Activated T-cell treated with anti-CD3 and anti-CD28 coated beads for 1 hour (primary cell): Measurements from ENCODE around the gene SEMA3D.

Source experiments
- DNase-seq: peaks from one replicate; pipeline ENCODE4 v3.0.0-alpha.2; 2020; ENCODE audit warnings: low read depth

SEMA3D gene

DNA sequence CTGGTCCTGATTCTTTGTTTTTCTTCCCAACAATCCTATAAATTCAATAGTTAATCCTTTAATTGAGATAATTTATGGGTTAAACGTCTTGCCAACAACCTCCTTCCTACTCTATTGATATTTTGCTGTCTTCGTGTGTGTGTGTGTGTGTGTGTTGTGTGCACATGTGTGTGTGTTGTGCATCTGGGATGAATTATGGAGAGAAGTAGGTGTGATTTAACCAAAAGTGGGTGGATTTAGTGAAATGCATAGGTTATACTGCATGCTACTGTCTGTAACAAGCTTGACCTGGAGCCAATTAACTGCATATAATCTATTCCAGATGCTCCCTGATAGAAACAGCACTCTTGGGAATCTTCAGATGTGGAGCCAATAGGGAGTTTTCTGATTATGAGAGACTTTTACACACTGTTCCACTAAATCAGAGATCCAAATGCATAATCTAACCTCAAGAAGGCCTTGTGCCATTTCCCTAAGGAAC lies 61.2 kb downstream of the SEMA3D start:
- DNase-seq, result no peak

DNA sequence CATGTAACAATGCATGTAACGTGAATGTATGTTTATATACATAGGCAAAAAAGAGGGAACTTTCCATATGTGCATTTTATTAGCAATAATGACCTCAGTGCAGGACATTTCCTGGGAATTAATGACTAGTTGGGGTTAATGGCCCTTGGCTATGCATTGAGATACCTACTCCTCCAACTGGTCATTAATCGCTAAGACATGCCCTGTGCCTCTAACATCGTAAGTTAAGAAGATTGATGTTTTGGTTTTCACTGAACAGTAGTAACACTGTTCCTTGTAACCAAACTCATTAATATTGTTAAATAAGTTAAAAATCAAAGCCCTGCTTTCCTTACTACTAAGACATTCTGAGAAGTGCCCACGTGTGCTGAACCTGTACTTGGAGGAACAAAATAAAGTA lies 61.7 kb downstream of the SEMA3D start:
- no peak for DNase-seq

DNA sequence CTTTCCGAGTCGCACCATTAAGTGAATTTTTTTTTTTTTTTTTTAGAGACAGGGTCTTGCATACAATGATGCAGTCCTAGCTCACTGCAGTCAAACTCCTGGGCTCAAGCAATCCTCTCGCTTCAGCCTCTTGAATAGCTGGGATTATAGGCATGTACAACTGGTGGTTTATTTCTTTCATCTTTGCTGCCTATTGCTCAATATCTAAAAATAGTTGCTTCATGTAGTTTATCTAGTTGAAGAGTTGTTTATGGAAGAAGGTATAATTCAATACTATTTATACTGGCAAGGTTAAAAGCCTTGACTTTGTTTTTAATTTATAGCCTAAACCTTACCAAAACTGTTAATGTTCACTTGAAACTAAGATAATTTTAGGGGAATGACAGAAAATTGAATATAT lies 66.9 kb downstream of the SEMA3D start:
- DNase-seq, result no peak

DNA sequence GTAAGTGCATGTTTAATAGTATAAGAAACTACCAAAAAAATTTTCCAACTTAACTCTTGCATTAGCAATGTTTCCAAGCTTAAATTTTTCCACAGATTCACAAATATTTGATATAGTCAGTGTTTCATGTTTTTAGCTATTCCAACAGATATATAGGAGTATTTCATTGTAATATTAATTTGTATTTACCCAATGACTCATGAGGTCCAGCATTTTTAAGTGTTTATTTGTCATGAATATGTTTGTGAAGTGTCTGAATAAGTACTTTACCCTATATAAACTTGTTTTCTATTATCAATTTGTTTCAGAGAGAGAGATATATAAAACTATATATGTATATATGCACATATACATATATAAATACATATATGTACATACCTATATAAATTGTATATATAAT lies 71.0 kb downstream of the SEMA3D start:
- DNase-seq, result no peak

DNA sequence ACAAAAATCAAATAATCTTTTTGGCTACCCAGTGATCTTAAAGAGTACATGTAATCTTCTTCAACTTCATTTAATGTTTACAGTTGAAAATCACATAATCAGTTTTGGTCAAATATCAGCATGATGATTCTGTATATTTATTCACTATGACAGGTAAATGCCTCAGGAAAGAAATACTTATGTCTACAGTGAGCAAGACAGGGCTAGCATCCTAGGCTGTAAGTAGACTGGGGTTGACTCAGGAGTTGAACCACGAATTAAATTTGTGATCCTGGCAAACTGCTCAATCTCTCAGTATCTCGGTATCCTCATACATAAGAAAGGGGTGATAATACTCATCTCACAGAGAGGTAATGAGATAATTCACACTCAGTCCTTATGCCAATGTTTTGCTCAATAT lies 71.8 kb downstream of the SEMA3D start:
- DNase-seq, result no peak

DNA sequence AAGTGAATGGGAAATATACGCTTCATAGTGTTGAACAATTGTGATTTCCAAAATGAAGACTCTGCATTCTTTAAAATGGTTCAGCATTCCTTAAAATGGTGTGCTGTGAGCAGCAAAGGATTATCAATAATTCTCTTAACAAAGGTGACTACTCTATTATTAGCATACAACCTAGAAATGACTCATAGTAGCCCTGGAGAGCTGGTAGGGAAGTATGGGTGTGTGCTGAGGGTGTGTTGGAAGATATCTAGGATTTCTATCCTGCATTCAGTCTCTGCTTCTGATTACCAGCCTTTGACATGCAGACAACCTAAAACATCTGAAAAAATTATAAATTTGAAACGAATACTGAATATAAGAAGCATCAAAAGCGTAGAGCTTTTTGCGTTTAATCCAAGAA lies 72.5 kb downstream of the SEMA3D start:
- no peak for DNase-seq

DNA sequence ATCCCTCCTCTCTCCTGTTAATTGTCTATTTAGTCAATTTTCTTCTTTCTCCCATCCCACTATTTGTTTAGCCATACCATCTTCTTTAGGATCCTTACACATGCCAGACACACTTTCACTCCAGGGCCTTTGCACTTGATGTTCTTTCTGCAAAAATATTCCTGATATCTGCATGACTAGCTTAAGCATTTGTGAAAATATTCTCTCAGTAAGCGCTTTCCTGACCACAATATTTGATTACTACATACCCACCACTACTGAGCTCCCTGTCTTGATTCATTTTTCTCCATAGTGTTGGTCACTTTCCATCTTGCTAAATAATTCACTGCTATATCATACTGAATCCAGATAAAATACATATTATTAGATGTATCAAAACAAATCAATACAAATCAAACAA lies 75.1 kb downstream of the SEMA3D start:
- no peak for DNase-seq

DNA sequence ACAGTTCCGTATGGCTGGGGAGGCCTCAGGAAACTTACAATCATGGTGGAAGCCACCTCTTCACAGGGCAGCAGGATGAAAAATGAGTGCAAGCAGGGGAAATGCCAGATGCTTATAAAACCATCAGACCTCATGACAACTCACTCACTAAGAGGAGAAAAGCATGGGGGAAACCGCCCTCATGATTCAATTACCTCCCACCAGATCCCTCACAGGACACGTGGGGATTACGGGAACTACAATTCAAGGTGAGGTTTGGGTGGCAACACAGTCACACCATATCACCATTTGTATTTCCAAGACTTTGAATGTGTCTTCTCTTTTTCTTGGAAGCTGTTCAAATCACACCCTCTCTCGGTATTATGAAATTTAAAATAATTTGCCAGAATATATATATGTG lies 80.1 kb downstream of the SEMA3D start:
- no peak for DNase-seq

DNA sequence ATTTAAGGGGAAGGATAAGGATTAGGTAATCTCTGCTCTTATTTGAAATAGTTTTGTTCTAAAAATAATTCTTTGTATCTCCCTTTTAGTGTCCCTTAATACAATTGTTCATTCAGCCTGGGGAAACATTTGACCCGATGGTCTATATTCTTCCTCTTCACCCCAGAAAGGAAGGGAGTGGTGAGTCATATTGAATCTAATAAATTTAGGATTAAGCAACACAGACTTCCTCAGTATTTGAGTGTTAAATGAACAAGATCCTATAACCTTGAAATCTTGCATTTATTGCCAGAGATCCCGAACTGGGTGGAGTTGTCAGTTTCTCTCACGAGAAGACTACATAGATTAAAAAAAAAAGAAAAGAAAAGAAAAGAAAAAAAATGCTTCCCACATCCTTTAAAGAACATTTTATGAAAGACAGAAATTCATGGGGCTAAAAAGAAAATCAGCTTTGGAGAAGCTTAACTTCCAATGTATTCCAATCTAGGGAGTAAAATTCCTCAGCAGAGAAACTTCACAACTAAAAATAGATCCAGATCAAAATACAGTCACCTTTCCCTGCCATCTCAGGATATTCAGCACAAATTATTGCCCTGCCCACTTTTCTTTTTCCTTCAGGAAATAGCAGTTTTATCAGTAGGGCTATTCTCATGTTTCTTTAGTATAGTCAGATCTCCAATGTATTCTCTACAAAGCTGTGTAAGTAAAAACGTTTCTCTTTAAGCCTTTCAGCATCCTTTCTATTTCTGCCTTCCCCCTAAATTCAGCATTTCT lies 82.2 kb downstream of the SEMA3D start:
- no peak for DNase-seq

DNA sequence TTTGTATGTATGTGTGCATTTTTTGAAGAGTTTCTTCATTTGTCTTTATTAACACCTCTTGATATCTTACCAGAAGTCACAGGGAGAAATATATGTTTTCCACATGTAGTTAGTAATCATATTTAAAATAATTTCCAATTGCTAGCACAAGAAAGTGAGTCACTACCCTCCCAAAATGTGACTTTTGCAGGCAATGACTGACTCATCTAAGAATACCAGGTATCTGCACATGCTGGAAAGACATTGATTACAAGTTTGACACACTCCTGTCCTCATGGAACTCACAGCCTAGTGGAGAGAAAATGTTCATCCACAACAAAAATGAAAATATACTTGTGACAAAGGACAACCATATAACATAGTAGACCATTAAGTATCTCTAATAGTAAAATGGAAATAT lies 82.9 kb downstream of the SEMA3D start:
- no peak for DNase-seq

DNA sequence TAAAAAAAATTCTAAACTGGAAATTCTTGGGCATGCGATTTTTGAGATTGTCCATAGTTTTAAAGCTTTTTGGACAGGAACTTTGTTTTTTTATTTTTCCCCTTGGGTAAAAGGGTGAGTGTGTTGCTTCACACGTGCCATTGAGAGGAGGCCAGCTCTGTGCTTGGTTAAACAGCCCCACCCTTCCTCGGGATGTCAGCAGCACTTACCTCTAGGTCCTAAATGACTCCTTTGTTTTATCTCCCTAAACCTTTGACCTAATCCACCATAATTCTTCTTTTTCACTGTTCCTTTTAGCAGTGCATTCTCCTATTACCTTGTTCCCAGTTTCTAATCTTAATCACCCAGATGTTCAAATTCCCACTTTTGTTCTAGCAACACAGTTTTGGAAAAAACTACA lies 83.5 kb downstream of the SEMA3D start:
- no peak for DNase-seq

DNA sequence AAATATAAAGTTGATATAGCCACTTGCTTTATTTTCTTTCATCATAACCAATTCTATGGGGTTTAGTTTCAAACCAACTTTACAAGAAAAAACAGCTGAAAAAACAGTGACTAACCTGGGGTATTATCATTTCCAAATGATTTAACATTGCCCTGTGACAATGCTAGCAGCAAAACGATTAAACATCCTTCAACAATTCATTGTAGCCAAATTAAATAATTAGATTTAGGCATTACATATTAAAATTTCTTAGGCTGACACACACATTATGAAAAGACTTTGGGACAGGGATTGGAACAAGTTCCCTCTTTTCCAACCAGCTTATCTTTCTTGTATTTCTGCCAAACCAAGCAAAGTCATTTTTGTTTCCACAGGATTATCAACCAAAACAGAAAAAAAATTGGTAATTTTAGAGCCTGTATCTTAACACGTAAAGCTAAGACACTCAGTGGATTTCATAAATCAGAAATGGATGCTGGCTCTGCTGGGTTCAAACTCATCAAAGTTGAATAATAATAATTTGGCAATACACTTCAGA lies 84.0 kb downstream of the SEMA3D start:
- DNase-seq, result no peak

DNA sequence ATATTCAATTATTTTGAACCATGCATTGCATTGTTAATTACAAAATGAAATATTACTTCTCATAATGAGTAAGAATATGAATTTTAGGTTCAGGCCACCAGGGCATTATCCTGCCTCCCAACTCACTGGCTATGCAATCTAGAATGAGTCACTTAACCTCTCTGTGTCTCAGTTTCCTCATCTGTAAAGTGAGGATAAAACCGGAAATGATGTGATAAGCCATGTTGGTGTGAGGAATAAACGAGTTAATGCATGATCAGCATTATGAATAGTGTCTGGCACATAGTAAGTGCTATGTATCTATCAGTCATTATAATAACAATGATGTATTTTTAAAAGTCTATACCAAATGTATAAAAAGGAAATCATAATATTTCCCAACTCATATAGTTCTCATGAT lies 85.5 kb downstream of the SEMA3D start:
- no peak for DNase-seq

DNA sequence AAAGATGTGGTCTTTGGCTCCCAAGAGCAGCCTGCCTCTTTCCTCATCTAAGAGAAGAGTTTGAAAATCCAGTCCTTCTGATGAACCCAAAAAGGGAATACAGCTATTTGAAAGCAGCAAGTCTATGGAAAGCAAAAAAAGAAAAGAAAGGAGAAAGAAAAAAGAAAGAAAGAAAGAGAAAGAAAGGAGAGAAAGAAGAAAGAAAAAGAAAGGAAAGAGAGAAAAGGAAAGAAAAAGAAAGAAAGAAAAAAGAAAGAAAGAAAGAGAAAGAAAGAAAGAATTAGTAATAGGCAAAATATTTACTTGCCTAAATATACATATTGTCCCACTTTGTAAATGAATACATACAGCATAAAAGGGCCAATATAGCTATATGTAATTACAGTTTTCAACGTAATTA lies 89.0 kb downstream of the SEMA3D start:
- no peak for DNase-seq

DNA sequence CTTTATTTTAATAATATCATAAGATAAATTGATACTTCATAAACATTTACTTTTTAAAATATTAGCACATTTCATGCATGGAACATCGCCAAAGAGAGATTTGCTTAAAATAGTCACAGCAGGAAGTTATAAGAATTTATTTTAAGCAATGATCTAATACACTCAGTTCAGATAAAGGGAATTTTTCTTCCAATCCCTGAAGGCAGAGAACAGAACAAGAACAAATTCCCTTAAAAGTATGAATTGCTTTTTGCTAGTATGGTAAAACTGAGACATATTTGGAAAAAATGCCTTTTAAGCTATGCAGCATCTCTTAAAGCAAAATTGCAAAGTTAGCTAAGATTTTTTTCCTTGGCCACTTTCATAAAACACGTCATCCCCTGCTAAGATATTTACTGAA lies 91.0 kb downstream of the SEMA3D start:
- DNase-seq, result no peak

DNA sequence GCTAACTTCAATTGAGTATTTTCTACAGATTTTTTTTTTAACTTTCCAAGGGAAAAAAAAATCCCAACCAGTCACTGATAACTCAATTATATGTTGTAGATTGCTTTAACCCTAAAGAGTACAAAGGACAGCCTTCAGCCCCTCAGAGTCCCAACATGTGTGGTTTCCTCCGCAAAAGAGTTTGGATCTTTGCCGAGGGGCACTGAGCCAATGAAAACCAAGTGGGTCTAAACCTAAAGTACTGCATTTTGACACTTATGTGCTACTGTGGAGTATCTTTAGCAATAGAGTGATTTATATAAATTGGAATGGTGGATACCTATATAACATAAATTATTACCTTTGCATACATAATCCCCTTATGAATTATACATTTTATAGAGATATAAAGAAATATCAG lies 91.5 kb downstream of the SEMA3D start:
- DNase-seq, result no peak

DNA sequence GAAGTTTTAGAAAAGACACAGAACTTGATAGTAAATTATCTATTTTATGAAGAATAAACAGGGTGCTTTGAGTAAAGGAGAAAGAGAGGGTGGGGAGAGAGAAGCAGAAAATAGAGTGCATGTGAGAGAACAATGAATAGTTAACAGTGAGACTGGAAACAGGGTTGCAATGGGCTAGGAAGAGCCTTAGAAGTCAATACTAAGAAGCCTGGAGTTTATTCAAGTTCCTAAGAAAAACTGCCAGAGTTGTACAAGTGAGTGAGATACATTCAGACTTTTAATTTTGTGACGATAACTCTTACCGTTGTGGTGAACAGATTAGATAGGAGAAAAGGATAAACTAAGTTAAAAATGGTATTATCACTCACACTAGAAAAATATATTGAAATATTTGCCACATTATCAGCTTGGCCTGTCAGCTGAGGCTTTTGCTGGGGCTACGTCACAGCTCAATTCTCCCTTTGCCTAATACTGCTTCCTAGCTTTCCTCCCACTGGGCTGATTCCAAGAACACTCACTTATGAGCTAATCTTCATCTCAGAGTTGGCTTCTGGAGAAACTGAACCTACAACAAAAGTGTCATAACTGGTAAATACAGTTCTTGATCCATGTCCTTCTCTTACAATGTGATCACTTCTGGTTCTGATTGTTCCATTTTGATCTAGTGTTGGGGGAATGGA lies 92.7 kb downstream of the SEMA3D start:
- DNase-seq, result no peak

DNA sequence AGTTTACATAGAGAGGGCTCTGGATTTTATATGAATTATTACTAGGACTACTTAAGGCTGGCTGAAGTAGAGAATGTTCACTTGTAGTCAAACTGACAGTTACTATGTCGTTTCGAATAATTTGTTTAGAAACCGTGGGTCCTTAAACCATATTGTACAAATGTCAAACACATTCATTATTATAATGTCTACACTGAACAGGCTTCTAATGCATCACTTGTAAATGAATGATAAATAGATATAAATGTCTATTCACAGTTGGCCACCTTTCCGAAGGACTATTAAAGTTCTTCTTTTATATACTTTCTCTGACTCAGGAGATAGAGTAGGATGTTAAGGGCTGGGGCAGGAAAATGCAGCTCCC lies 95.3 kb downstream of the SEMA3D start:
- no peak for DNase-seq

DNA sequence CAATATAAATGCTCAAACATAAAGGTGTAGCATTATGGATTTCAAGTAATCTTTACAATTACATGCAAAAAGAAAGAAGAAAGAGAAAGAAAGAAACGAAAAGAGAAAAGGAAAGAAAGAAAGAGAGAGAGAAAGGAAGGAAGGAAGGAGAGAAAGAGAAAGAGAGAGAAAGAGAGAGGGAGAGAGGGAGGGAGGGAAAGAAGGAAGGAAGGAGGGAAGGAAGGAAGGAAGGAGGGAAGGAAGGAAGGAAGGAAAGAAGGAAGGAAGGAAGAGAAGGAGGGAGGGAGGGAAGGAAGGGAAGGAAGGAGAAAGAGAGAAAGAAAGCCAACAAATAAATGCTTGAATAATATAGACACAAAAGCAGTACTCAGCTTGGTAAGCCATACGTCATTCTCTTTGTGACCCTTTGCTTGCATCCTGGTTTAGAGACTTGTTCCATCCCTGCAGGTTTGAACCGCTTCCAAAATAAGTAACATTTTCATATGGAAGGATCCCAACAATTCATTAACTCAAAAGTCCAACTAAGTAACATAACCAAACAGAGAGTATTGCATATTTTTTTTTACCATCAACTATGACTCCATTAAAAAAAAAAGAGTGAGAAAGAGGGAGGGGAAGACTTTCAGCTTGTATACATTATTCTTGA lies 95.8 kb downstream of the SEMA3D start:
- DNase-seq, result no peak

DNA sequence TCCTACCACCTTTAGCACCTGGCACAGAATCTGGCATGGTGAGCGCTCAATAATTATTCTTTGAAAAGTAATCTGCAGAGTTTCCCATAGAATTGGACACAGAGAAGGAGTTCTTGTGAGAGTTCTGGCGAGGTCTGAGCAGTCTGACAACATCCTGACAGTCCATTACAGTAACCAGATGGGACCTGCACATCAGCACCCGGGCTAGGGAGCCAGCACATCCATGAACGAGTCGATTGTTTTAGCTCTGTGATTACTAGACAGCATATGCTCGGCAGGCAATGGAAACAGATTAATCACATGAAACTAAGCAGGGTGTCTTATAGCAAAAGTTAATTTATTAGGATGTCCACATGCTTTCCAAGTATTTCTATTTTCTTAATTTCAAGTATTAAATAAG lies 96.7 kb downstream of the SEMA3D start:
- no peak for DNase-seq

DNA sequence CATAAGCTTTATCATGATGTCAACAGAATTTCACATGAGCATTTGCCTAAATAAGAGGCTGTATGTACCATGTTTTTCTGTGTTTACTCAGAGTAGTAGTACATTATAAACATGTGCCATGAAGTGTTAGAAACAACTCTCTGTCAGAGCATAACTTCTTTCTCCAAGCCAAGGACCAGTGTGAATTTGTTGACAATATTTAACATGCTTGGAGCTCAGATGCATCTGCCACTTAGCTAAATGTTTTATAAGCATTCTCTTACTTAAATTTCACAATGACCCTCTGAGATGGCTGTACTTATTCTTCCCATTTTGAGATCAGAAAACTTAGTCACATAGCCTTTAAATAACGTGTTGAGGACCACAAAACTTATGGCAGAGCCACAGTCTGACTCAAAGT lies 105.0 kb downstream of the SEMA3D start:
- no peak for DNase-seq

DNA sequence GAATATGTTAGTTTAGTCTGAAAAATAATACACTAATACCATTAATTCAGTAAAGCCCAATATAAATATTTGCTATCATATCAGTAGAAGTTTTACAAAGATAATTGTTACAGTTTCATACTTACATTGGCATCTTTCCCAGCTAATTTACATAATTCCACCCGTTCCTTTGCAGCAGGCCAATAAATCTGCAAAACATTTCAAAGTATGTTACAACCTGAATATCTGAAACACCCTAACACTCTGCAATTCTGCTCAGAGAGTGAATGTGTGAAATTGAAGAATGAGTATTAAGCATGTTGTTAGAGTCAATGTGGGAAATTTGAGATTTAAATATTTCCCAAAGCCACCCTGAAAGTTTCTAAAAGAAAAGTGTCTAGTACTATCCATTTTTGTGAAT lies 105.5 kb downstream of the SEMA3D start:
- DNase-seq, result no peak

DNA sequence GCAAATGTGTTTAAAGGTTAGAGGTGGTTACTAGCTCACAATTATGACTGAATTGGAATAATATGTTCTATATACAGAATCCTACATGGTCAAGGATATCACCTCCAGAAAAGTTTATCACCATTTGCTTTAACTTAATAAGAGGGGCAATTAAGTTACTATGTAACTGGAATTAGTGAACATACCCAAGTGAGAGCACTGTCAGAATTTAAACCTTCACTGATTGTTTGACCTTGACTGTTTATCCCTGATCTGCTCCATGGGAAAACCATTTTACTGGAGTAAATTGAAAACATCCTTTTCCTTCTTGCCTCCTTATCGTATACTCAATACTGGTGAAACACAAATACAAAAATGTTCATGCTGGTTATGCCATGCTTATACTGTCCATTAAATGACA lies 107.4 kb downstream of the SEMA3D start:
- DNase-seq, result no peak
